Activated CD8-positive, alpha-beta memory T cell treated with anti-CD3 and anti-CD28 coated beads, Interleukin-2, amount 50 U/mL, for 24 hours (primary cell): ENCODE data around the gene SPAG16.

ENCODE experiments used
- DNase-seq: peaks from one replicate; pipeline ENCODE4 v3.0.0-alpha.2; 2020; ENCODE audit errors: extremely low read depth

SPAG16 gene

GRCh38 chr2:214169736-214170135 is 885.5 kb downstream of the SPAG16 start:
- DNase-seq = no peak

DNA sequence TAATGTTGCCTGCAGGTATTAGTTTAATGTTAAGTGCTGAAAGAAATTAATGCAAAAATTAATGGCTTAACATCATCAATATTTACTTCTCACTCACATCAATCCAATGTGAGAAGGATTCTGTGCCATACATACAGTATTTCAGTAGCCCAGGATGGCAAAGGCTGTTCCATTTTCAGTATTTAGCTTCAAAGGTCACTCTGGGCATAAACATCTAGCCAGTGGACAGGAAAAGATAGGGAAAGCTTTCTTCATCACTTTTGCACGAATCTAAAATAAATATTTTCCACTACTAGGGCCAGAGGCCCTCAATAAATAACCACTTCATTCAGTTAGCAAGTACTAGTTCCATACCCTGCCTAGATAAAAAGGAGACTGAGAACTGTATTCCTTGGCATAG is 890.3 kb downstream of the SPAG16 start:
- no peak for DNase-seq

GRCh38 chr2:214180071-214180470 is 895.8 kb downstream of the SPAG16 start:
- DNase-seq = no peak

GRCh38 chr2:214180686-214181085 is 896.4 kb downstream of the SPAG16 start:
- DNase-seq = no peak

DNA sequence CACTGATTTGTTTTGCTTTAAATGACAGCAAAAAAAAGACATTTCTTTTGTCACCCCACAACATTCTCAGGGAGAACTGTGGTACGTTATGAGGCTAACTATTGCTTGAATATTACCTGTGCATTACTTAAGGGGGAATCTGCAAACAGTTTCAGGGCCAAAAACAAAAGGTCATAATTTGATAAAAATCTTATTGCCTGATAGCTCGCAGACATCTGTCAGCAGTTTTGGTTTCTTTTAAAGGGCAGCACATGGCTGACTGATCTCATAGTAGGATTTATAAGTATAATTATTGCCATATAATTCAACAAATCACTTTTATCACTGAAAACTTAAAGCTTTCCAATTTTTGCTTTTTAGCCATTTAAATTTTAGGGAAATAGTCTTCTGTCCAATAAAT is 900.2 kb downstream of the SPAG16 start:
- DNase-seq = no peak

- DNase-seq = no peak
These were observed 901.3 kb downstream of the SPAG16 start for GRCh38 chr2:214185546-214185945.

- DNase-seq = no peak
These were observed 908.4 kb downstream of the SPAG16 start for GRCh38 chr2:214192711-214193110.

DNA sequence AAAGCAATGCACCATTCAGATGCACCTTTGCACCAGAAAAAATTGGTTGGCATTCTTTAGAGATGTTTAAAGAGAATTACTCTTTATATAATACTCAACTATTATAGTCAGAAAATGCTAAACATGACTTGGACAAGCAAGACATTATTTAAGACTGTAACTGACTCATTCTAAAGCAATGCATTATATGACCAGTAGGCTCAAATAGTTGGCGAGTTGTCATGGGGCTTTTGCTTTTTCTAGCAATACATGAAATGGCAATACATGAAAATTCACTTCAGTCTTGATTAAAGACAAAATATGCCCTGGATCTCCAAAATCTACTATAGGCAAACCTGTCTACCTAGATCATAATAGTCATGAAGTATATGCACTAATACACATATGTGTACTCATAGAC is 909.7 kb downstream of the SPAG16 start:
- DNase-seq = no peak

DNA sequence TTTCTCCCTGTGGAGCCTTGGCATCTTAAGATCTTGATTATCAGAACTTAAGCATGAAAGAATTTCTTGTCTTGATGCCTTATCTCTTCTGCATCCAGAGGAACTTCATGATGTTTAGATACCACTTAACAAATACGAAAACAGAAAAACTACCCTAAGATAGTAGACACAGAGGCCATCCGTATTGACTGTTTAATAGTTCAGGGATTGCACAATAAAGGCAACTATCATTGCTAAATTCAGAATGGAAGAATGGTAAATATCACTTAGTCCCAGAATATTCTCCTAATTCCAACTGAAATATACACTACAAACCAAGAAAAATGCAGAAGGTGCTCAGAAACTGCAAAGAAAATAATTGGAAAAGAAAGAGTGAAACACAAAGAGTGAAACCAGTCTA is 912.0 kb downstream of the SPAG16 start:
- DNase-seq = no peak

- no peak for DNase-seq
These were observed 917.6 kb downstream of the SPAG16 start for GRCh38 chr2:214201892-214202291.

DNA sequence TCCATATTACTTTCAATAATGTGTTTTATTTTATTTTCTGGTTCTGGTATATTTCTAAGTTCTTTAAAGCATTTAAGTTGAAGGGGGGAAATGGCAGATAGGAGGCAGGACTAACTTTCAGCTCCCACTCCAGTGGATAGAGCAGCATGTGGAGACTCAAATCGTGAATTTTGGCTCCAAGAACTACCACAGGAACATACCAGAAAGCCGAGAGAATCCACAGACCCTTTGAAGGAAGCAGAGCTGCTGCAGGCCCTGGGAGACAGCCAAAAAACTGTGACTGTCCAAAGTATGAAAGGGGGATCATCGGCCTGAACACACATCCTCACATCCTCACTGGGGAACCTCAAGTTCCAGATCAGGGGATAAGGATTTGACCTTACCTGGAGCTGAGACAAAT is 919.0 kb downstream of the SPAG16 start:
- no peak for DNase-seq

- no peak for DNase-seq
These were observed 919.6 kb downstream of the SPAG16 start for GRCh38 chr2:214203744-214204289.

GRCh38 chr2:214215107-214215506 is 930.8 kb downstream of the SPAG16 start:
- no peak for DNase-seq

GRCh38 chr2:214217136-214217535 is 932.9 kb downstream of the SPAG16 start:
- no peak for DNase-seq

GRCh38 chr2:214217599-214217998 is 933.3 kb downstream of the SPAG16 start:
- DNase-seq = no peak

DNA sequence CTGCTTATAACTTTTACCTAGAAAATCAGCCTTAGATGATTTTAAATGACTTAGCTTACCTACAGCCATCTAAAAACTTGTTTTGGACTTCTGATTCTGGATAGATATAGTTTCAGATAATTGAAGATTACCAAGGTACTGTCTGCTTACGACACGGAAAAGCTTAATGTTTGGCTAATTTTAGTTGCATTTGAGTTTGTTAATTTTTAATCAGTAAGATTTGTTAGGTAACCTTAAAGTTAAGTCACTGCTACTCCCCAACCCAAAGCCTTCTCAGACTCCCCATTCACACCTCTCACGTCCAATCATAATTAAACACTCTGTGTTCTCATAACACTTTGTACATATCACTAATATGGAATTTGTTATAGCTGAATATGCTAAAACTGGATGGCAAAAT is 936.0 kb downstream of the SPAG16 start:
- DNase-seq = no peak

DNA sequence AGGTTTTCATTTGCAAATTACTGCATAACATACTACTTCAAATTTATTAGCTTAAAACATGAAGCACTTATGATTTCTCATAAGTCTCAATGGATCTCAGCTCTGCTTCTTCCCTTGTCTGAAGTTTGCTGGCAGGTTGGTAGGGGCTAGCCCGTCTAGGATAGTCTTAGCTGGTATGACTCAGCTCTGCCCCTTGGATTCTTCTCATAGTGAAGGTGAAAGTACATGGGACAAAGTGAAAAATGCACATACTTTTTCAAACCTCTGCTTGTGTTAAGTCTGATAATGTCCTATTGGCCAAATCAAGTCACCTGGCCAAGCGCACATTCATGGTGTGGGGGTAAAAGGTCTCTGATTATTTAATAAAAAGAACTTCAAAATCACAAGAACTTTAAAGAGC is 941.8 kb downstream of the SPAG16 start:
- no peak for DNase-seq

DNA sequence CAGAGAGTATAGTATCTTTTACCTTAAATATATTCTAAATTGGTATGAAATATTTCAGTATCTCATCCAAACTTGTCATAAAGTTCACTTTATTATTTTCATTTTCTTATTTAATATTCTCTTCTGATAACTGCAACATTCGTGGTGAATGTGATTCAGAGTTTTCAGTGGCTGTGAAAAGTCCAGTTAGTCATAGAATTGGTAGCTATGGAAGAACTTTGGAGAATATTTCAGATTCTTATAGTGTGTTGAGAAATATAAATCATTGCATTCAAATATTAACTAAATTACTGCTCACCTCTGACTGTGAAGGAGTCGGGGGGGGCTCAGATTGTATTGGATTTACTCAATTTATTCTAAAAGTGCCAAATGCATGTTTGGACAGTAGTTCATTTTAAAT is 948.0 kb downstream of the SPAG16 start:
- no peak for DNase-seq

GRCh38 chr2:214233164-214233563 is 948.9 kb downstream of the SPAG16 start:
- DNase-seq = no peak

GRCh38 chr2:214242797-214243196 is 958.5 kb downstream of the SPAG16 start:
- no peak for DNase-seq

DNA sequence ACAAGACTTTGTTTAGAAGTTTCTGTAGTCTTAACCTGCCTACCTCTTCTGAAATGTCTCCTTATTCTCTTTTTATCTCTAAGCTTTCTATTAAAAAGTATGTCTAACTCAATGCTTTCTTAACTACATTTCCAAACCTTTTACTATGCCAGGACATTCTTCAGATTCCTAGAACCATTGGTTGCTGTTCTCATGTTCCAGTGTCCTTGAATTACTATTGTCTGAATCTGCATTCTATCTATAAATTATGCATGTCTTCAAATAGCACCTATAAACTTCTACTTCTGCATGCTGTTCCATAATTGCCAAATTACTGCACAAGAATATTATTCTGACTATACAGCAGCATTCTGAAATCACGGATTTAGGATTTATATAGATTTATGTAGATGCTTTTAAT is 960.6 kb downstream of the SPAG16 start:
- no peak for DNase-seq

GRCh38 chr2:214246417-214246816 is 962.2 kb downstream of the SPAG16 start:
- no peak for DNase-seq

GRCh38 chr2:214247531-214247930 is 963.3 kb downstream of the SPAG16 start:
- DNase-seq = no peak

GRCh38 chr2:214255046-214255445 is 970.8 kb downstream of the SPAG16 start:
- DNase-seq = no peak

DNA sequence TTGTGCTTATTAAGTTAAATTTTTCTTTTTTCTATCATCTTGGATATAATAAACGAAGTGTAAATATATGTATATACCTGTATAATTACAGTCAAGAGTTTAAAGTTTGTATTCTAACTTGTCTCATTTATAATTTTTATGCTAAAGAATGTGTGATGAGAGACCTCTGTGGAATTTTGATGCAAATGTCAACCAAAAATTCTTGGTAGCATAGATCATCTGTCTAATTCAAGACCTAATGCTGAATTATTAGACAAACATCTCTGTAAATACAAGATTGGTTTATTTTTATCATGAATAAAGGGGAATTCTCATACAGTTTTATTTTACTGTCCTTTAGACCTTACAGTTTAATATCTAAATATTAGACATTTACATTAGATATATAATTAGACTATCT is 977.4 kb downstream of the SPAG16 start:
- DNase-seq = no peak
